ENCODE measurements around the gene MAP1LC3B2.

- TF ChIP-seq CTCF (IDR thresholded peaks at IDR 0.05) (no peak), EP300 (IDR thresholded peaks at IDR 0.05) (no peak)
Measured at GRCh38 chr12:116613256-116613655, 54.1 kb downstream of the MAP1LC3B2 start.
